ENCODE data around the gene ENPP1. TPM values are rescaled to one million over a fixed set of nuclear protein-coding genes. Genes with fewer than 3 reads are reported as not detected.
A peak's percentile ranks its signal among the peaks of the same experiment; 100 is the strongest.

ENPP1 gene
- under 1 TPM in 1 of 2 experiments, not detected in 1; 0.19 TPM for total RNA-seq

- Mint-ChIP-seq H3K27ac (no peak within 1 kb of the TSS), H3K4me1 (ENCODE audit: low read depth) (peaks cover 15% of the 10 kb centered on the region), H3K36me3 (ENCODE audit: low read depth) (no peaks in the 10 kb centered on the region), H3K9me3 (no peaks in the 10 kb centered on the region), H3K4me3 (peak within 1 kb of the TSS; percentile 71), H3K27me3 (ENCODE audit: low read depth) (peaks cover 24% of the 10 kb centered on the region)
- CTCF ChIA-PET: interaction anchor here (1.0 kb wide), 1 partner anchor 179 kb away, joined by 3 read pairs; no protein-coding TSS in a partner anchor
- intact Hi-C loops (cut with micrococcal nuclease): no loop called here
- peak; percentile 48 for DNase-seq
Measured at GRCh38 chr6:131807644-131808459, at the start of gene ENPP1. ENPP1 (plus strand) TSS chr6:131808020; CDS start chr6:131808036, 16 bp downstream.

DNA sequence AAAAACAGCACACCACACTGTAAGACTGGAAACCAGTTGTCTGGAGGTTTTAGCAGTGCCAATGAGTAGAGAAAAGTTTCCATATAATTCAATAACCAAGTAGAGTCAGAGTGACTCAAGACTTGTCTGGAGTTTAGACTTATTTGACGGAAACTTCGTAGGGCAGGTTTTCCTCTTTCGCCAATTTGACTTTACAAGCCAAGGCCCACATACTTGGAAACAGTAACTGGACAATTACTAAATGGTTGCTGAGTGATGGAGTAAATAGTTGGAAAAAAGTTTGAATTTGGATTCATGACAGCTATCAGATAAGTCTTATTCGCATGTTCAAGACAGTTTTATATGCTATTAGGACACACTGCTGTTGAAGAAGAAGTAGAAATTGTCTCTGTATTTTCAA lies 48.9 kb upstream of the ENPP1 start:
- DNase-seq: no peak
- no peaks in the 10 kb centered on the region for H3K36me3 Mint-ChIP-seq (ENCODE audit: low read depth)
- H3K27me3 Mint-ChIP-seq (ENCODE audit: low read depth): peaks cover 16% of the 10 kb centered on the region
- intact Hi-C loops (cut with micrococcal nuclease): no loop called here
- H3K27ac Mint-ChIP-seq: no peak overlapping the region
- CTCF ChIA-PET: no interaction called here
- H3K9me3 Mint-ChIP-seq: no peaks in the 10 kb centered on the region
- no peaks in the 10 kb centered on the region for H3K4me1 Mint-ChIP-seq (ENCODE audit: low read depth)
- no peak overlapping the region for H3K4me3 Mint-ChIP-seq

DNA sequence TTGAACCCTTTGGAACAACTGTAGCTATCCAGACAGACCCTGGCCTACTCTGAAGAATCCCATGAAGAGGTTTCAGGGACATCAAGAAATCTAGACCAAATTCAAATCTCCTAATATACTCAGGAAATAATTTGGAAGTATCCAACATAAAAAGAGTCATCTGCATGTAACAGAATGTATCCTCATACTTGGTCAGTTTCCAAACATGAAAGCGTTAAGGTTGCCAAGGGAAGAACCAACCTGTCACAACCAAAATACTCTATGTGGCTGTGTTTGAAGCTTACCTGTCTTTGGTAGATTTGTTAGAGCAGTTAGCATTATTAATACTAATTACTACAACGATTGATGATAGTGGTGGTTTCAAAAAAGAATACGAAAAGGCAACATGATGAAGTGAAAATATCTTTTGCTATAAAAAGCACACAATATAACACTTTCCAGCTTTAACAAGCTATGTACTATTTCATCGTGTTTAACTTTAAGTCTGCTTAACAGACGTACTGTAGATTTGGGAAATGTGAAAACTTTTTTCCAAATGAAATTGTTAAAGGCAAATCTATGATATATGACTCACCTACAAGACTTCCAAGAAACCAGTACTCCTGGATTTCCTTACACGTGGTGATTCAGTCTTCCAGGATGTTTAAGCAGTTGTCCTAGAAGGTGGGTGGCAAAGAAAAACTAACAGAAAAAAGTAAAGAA lies 46.6 kb upstream of the ENPP1 start:
- H3K27me3 Mint-ChIP-seq (ENCODE audit: low read depth): peaks cover 4% of the 10 kb centered on the region
- CTCF ChIA-PET: no interaction called here
- H3K9me3 Mint-ChIP-seq: no peaks in the 10 kb centered on the region
- H3K4me1 Mint-ChIP-seq (ENCODE audit: low read depth): no peaks in the 10 kb centered on the region
- H3K27ac Mint-ChIP-seq: no peak overlapping the region
- DNase-seq: no peak
- no peaks in the 10 kb centered on the region for H3K36me3 Mint-ChIP-seq (ENCODE audit: low read depth)
- no peak overlapping the region for H3K4me3 Mint-ChIP-seq
- intact Hi-C loops (cut with micrococcal nuclease): no loop called here

DNA sequence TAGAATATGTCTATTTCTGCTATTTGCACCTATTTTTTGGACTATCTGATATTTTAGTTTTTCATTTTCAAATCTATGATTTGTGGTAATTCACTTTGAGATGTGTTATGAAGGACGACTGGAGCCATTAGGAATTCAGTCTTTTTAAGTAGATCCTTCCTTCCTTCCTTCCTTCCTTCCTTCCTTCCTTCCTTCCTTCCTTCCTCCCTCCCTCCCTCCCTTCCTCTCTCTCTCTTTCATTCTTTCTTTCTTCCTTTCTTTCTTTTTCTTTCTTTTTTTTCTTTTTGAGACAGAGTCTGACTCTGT lies 46.1 kb upstream of the ENPP1 start:
- no peak for DNase-seq
- no peak overlapping the region for H3K27ac Mint-ChIP-seq
- H3K4me3 Mint-ChIP-seq: no peak overlapping the region
- H3K36me3 Mint-ChIP-seq (ENCODE audit: low read depth): no peaks in the 10 kb centered on the region
- H3K9me3 Mint-ChIP-seq: no peaks in the 10 kb centered on the region
- H3K4me1 Mint-ChIP-seq (ENCODE audit: low read depth): no peaks in the 10 kb centered on the region
- intact Hi-C loops (cut with micrococcal nuclease): no loop called here
- CTCF ChIA-PET: no interaction called here
- peaks cover 2% of the 10 kb centered on the region for H3K27me3 Mint-ChIP-seq (ENCODE audit: low read depth)

DNA sequence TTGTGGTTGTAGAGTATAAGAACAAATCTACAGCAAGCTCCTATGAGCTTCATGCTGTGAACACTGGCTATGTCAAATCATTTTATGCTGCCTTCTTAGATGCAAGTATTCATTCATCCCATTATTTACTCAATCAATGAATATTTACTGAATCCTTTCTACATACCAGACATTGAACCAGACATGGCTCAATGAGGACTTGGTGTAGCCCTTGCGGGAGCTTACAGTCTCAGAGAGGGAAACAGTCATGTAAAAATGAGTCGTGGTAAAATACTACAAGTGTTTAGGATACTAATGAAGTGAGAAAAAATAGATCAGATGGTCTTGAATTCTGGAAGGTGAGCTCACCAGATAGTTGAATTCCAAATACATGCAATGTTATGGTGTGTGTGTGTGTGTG lies 44.8 kb upstream of the ENPP1 start:
- CTCF ChIA-PET: no interaction called here
- H3K4me3 Mint-ChIP-seq: no peak overlapping the region
- no peak for DNase-seq
- intact Hi-C loops (cut with micrococcal nuclease): no loop called here
- no peaks in the 10 kb centered on the region for H3K9me3 Mint-ChIP-seq
- H3K27me3 Mint-ChIP-seq (ENCODE audit: low read depth): peaks cover 5% of the 10 kb centered on the region
- H3K27ac Mint-ChIP-seq: no peak overlapping the region
- H3K36me3 Mint-ChIP-seq (ENCODE audit: low read depth): no peaks in the 10 kb centered on the region
- no peaks in the 10 kb centered on the region for H3K4me1 Mint-ChIP-seq (ENCODE audit: low read depth)

- H3K27me3 Mint-ChIP-seq (ENCODE audit: low read depth): peaks cover 6% of the 10 kb centered on the region
- DNase-seq: no peak
- CTCF ChIA-PET: interaction anchor here (1.0 kb wide), 1 partner anchor 135 kb away, joined by 3 read pairs; no protein-coding TSS in a partner anchor
- no peaks in the 10 kb centered on the region for H3K9me3 Mint-ChIP-seq
- H3K4me3 Mint-ChIP-seq: no peak overlapping the region
- no peaks in the 10 kb centered on the region for H3K36me3 Mint-ChIP-seq (ENCODE audit: low read depth)
- intact Hi-C loops (cut with micrococcal nuclease): no loop called here
- H3K27ac Mint-ChIP-seq: no peak overlapping the region
- no peaks in the 10 kb centered on the region for H3K4me1 Mint-ChIP-seq (ENCODE audit: low read depth)
Measured at GRCh38 chr6:131763749-131764148, 44.1 kb upstream of the ENPP1 start.

DNA sequence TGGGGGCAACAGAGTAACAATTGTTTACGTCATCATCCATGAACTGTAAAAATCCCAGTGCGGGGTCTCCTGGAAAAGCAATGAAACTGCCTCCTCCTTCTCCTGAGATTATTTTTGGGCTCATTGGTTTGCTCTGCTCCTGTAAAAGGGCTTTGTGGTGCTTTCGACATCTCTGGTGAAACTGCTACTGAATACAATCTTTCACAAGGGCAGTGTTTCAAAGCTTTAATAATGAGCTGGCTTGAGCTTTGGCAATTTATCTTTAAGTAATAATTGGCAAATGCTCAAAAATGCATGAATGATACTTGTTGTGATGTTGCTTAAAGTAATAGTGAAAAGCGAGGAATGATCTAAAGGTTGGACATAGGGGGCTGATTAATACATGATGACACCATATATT lies 43.5 kb upstream of the ENPP1 start:
- H3K4me3 Mint-ChIP-seq: no peak overlapping the region

GRCh38 chr6:131765081-131765803 lies 42.6 kb upstream of the ENPP1 start:
- intact Hi-C loops (cut with micrococcal nuclease): no loop called here
- H3K27me3 Mint-ChIP-seq (ENCODE audit: low read depth): peaks cover 4% of the 10 kb centered on the region
- H3K27ac Mint-ChIP-seq: no peak overlapping the region
- CTCF ChIA-PET: no interaction called here
- H3K4me3 Mint-ChIP-seq: no peak overlapping the region
- H3K36me3 Mint-ChIP-seq (ENCODE audit: low read depth): no peaks in the 10 kb centered on the region
- DNase-seq: no peak
- H3K4me1 Mint-ChIP-seq (ENCODE audit: low read depth): no peaks in the 10 kb centered on the region
- no peaks in the 10 kb centered on the region for H3K9me3 Mint-ChIP-seq

More for the DNA sequence above, 43.5 kb upstream of the ENPP1 start:
- DNase-seq: no peak
- Mint-ChIP-seq H3K4me1 (ENCODE audit: low read depth) (no peaks in the 10 kb centered on the region), H3K36me3 (ENCODE audit: low read depth) (no peaks in the 10 kb centered on the region), H3K27me3 (ENCODE audit: low read depth) (peaks cover 4% of the 10 kb centered on the region), H3K9me3 (no peaks in the 10 kb centered on the region), H3K27ac (no peak overlapping the region)
- intact Hi-C loops (cut with micrococcal nuclease): no loop called here
- CTCF ChIA-PET: interaction anchor here (1.0 kb wide), 1 partner anchor 136 kb away, joined by 3 read pairs; no protein-coding TSS in a partner anchor

DNA sequence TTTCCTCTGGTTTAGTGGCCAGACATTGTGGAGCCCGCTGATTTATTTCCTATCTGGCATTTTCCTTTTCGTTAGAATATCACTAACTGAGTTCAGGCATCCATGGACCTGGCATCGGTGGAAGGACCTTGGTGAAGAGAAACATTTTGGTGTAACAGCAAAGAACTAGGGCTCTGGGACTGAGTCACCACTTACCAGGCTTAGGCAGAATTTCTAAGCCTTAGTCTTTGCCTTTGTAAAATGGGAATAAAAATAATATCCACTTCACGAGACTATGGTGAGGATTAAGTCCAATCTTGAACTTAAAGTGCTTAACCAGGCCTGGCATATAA lies 42.0 kb upstream of the ENPP1 start:
- intact Hi-C loops (cut with micrococcal nuclease): no loop called here
- DNase-seq: no peak
- CTCF ChIA-PET: no interaction called here
- Mint-ChIP-seq H3K27ac (no peak overlapping the region), H3K9me3 (no peaks in the 10 kb centered on the region), H3K4me3 (no peak overlapping the region), H3K4me1 (ENCODE audit: low read depth) (no peaks in the 10 kb centered on the region), H3K27me3 (ENCODE audit: low read depth) (peaks cover 7% of the 10 kb centered on the region), H3K36me3 (ENCODE audit: low read depth) (no peaks in the 10 kb centered on the region)

DNA sequence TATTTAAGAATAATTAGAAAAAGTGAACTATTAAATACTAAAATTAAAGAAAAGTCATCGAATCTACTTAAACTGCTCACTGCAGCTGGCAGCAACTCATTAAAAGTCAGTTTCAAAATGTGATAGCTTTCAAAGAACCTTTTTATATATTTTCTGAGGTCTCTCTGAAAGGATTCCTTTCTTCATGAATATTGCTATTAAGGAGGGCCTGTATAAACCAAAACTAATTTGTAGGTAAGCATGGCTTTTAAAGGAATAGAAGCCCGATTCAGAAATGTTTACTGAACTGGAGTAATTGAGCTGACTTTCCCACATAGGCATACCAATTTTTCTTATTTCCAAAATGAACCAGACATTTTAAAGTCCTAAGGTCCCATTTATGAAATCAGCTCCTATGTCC lies 41.2 kb upstream of the ENPP1 start:
- no peaks in the 10 kb centered on the region for H3K4me1 Mint-ChIP-seq (ENCODE audit: low read depth)

DNA sequence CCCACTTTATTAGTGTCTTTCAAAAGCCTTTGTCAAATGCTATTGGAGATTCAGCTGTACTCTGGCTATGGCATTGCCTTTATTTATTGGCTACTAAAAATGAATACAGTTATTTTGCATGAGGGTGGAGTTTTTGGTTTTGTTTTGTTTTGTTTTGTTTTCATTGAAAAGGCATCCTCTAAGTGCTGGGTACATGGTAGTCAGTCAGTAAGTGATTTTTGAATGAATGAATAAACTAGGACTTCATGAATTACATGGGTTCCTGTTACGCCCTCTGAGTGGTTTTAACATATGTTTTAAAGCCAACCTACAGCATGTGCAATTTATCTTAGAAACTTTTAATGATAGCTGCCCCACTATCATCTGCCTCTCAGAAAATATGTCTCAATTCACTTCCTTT lies 38.9 kb upstream of the ENPP1 start:
- Mint-ChIP-seq H3K27ac (no peak overlapping the region), H3K27me3 (ENCODE audit: low read depth) (peaks cover 7% of the 10 kb centered on the region), H3K9me3 (no peaks in the 10 kb centered on the region), H3K4me3 (no peak overlapping the region), H3K36me3 (ENCODE audit: low read depth) (no peaks in the 10 kb centered on the region), H3K4me1 (ENCODE audit: low read depth) (no peaks in the 10 kb centered on the region)
- DNase-seq: no peak
- intact Hi-C loops (cut with micrococcal nuclease): no loop called here
- CTCF ChIA-PET: interaction anchor here (0.6 kb wide), 1 partner anchor 607 kb away, joined by 4 read pairs; no protein-coding TSS in a partner anchor

More for the DNA sequence above, 41.2 kb upstream of the ENPP1 start:
- H3K4me3 Mint-ChIP-seq: no peak overlapping the region
- CTCF ChIA-PET: no interaction called here
- H3K27ac Mint-ChIP-seq: no peak overlapping the region
- peaks cover 7% of the 10 kb centered on the region for H3K27me3 Mint-ChIP-seq (ENCODE audit: low read depth)
- intact Hi-C loops (cut with micrococcal nuclease): no loop called here
- no peak for DNase-seq
- no peaks in the 10 kb centered on the region for H3K36me3 Mint-ChIP-seq (ENCODE audit: low read depth)
- no peaks in the 10 kb centered on the region for H3K9me3 Mint-ChIP-seq

DNA sequence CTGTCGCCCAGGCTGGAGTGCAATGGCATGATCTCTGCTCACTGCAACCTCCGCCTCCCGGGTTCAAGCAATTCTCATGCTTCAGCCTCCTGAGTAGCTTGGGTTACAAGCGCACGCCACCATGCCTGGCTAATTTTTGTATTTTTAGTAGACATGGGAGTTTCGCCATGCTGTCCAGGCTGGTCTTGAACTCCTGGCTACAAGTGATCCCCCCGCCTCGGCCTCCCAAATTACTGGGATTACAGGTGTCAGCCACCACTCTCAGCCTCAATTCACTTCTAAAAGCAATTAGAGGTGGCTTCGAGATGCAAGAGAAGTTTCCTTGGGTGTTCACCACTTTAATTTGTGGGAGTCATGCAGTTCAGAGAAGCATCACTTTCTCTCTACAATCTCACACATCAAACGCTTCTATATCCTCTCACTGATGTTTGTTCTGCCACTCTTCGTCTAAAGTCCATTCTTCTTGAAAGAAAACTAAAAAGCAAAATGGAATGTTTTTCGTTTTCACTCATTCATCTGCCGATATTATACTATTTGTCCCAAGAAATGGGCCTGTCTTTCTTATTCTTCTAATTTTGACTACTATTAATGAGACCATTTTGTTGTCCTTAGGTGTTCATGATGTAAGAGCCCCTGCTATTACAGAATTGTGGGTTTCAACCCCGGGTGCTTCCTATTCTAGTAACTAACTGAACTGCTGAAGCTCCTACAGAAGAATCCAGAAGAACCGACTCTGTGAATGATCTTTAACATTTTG lies 38.3 kb upstream of the ENPP1 start:
- Mint-ChIP-seq H3K4me1 (ENCODE audit: low read depth) (no peaks in the 10 kb centered on the region), H3K4me3 (no peak overlapping the region), H3K36me3 (ENCODE audit: low read depth) (no peaks in the 10 kb centered on the region), H3K27me3 (ENCODE audit: low read depth) (peaks cover 7% of the 10 kb centered on the region), H3K27ac (no peak overlapping the region), H3K9me3 (no peaks in the 10 kb centered on the region)
- DNase-seq: no peak
- CTCF ChIA-PET: no interaction called here
- intact Hi-C loops (cut with micrococcal nuclease): no loop called here

Data from activated naive CD4-positive, alpha-beta T cell treated with anti-CD3 and anti-CD28 coated beads for 36 hours (primary cell).